Middle frontal gyrus (tissue), 1 donor: ENCODE measurements around the gene MYO10.
"Not testable (repeated sequence)": the region's sequence is repeated elsewhere in the genome, so short reads cannot be mapped to it uniquely, and the experiment has no call there.

Experiments used
- DNase-seq: peaks from one replicate; pipeline ENCODE4 v3.0.0-alpha.2; 2015; ENCODE audit warnings: low spot score; ENCODE audit errors: extremely low spot score

The MYO10 gene

GRCh38 chr5:16744164-16744880 lies 191.8 kb downstream of the MYO10 start:
- DNase-seq = no peak

- DNase-seq = no peak
Measured at GRCh38 chr5:16742938-16743337, 193.2 kb downstream of the MYO10 start.

- no peak for DNase-seq
Measured at GRCh38 chr5:16740811-16741392, 195.2 kb downstream of the MYO10 start.

- DNase-seq = no peak
Measured at GRCh38 chr5:16740066-16740810, 195.8 kb downstream of the MYO10 start.

- not testable (repeated sequence) for DNase-seq
Measured at GRCh38 chr5:16738393-16738792, 197.7 kb downstream of the MYO10 start.

- DNase-seq = no peak
Measured at GRCh38 chr5:16737620-16738364, 198.3 kb downstream of the MYO10 start.

GRCh38 chr5:16737209-16737608 lies 198.9 kb downstream of the MYO10 start:
- no peak for DNase-seq

GRCh38 chr5:16736158-16736995 lies 199.7 kb downstream of the MYO10 start:
- no peak for DNase-seq

GRCh38 chr5:16735101-16736060 lies 200.7 kb downstream of the MYO10 start:
- no peak for DNase-seq

- DNase-seq = no peak
Measured at GRCh38 chr5:16733331-16734006, 202.6 kb downstream of the MYO10 start.

- DNase-seq = no peak
Measured at GRCh38 chr5:16732356-16732755, 203.7 kb downstream of the MYO10 start.

GRCh38 chr5:16727755-16728325 lies 208.2 kb downstream of the MYO10 start:
- no peak for DNase-seq

- no peak for DNase-seq
Measured at GRCh38 chr5:16726538-16726946, 209.5 kb downstream of the MYO10 start.

GRCh38 chr5:16725575-16725974 lies 210.5 kb downstream of the MYO10 start:
- DNase-seq = no peak

GRCh38 chr5:16723821-16724220 lies 212.3 kb downstream of the MYO10 start:
- no peak for DNase-seq

GRCh38 chr5:16722097-16722495 lies 214.0 kb downstream of the MYO10 start:
- no peak for DNase-seq

GRCh38 chr5:16721151-16722096 lies 214.7 kb downstream of the MYO10 start:
- no peak for DNase-seq

- DNase-seq = not testable (repeated sequence)
Measured at GRCh38 chr5:16718036-16718435, 218.1 kb downstream of the MYO10 start.
